ENCODE results near the gene CD40LG.
A peak's percentile ranks its signal among the peaks of the same experiment; 100 is the strongest.

The CD40LG gene

GRCh38 chrX:136652822-136653723 is 5.1 kb downstream of the CD40LG start:
- DNase-seq: no peak

GRCh38 chrX:136656361-136656964 is 8.5 kb downstream of the CD40LG start:
- DNase-seq: no peak

DNA sequence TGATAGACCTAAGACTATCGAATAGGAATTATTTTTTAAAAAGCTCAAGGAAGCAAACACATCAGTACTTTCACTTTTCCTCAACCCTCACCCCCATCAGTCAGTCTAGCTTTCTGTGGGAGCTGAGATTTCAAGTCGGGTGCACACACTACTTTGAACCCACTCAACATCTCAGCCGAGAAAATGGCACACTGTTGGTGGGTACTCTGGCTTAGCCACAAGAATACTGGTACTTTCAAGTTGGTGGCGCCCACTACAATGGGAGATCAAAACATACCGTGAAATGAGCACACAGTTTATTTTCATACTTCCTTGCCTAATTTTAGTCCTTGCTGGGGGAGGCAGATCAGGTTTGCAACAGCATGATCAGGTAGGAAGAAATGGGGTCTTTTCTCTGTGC is 10.2 kb downstream of the CD40LG start:
- no peak for DNase-seq

DNA sequence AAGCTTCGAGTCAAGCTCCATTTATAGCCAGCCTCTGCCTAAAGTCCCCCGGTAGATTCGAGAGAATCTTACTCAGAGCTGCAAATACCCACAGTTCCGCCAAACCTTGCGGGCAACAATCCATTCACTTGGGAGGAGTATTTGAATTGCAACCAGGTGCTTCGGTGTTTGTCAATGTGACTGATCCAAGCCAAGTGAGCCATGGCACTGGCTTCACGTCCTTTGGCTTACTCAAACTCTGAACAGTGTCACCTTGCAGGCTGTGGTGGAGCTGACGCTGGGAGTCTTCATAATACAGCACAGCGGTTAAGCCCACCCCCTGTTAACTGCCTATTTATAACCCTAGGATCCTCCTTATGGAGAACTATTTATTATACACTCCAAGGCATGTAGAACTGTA is 11.2 kb downstream of the CD40LG start:
- DNase-seq: no peak

DNA sequence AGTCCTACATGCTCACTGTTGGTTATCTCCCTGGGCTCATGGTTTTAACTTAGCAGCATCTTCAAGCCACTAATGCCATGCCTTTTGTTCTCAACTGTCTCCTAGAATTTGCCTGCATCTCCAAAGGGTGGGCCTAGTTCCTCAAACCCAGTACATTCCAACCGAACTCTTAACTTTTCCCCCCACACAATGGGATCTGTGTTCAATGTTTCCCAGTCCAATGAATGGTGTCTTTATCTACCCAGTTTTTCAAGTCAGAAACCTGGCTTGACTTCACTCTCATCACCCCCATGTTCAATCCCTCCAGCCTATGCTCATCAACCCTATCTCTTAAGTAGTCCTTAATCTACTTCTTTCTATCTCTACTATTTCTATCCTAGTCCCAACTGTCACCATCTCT is 12.9 kb downstream of the CD40LG start:
- DNase-seq: no peak

GRCh38 chrX:136662104-136662503 is 14.1 kb downstream of the CD40LG start:
- DNase-seq: no peak

- DNase-seq: no peak
These were observed 15.0 kb downstream of the CD40LG start for GRCh38 chrX:136662976-136663375.

- DNase-seq: peak; percentile 25
These were observed 17.4 kb downstream of the CD40LG start for GRCh38 chrX:136665258-136665900.

GRCh38 chrX:136666088-136666487 is 18.1 kb downstream of the CD40LG start:
- no peak for DNase-seq

DNA sequence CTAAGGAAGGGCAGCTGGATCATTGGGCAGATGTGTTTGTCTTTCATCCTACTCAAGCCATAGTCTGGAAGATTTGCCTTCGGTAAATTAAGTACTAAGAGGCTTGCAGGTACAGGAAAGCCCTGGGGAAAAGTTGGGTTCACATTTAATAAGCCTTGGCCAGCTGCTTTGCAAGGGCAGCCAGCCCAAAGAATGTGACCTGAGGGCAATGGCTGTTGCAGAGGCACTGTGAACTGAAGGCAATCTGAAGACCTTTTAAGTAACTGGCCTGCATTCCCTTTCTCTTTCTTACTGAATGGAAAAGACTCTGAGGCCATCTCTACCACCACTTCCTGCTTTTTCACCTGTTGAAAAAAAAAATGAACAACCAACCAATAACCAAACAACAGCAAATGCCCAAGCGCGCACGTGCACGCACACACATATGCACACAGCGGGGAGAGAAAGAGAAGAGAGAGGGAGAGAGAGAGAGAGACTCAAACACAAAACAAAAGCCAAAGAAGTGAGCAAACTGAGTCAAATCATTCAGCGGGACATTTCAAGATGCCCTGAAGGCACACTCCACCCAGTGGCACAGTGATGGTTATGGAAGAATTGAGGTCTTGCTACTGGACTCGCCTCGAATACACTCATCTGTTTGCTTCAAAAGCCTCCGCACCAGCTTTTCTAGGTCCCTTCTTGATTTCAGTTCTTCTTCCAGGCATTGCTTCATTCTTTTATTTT is 19.6 kb downstream of the CD40LG start:
- no peak for DNase-seq

- no peak for DNase-seq
These were observed 23.1 kb downstream of the CD40LG start for GRCh38 chrX:136671006-136671610.

- no peak for DNase-seq
These were observed 26.5 kb downstream of the CD40LG start for GRCh38 chrX:136674270-136674985.

DNA sequence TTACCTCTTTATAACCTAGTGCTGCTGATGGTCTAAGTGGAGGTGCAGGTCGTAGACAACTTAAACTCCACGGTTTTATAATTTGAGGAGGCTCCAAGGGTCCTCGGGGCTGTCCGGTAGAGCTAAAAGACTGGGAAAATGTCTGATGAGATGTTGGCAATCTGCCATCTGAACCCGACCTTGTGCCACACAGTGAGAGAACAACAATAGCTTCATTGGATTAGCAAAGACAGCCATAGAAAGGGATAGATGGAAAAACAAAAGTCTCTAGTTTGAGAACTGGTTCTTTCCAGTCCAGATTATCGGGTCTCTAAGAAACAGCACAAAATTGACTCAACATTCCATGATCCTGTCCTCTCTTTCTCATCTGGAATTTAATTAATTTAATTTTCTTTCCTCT is 31.6 kb downstream of the CD40LG start:
- DNase-seq: no peak

DNA sequence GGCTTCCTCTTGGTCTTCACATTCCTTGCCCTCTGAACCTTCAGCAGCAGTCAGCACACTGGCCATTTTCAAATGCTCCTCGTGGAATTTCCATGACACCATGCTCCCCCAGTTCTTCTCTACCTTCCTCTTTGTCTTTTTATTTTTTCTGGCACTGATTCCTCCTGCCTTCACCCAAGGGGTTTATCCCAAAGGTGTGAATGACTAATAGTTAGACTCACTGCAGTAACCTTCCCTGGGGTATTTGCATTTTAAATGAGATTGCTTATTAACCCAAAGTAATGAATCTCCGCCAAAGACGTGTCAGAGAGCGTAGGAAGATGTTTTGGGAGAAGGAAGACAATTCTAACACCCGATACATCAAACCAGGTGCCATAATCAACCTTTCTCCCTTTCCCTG is 36.2 kb downstream of the CD40LG start:
- DNase-seq: no peak

DNA sequence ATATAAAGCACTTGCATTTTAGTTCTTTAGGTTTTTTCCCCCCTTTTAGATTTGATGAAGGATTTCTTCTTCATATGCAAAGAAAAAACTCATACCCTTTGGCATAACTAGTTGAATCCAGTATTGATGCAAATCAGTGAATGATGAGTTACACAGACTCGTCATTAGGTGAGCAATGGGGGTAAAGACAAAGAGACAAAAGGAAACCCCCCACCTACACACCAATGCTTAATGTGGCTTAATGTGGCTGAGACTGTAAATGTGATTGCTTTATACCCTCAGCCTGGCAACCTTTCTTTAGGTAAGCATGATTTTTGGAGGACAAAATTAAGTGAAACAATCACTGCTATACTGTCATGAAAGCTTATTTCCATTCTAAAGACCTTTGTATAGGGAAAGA is 39.5 kb downstream of the CD40LG start:
- DNase-seq: no peak

DNA sequence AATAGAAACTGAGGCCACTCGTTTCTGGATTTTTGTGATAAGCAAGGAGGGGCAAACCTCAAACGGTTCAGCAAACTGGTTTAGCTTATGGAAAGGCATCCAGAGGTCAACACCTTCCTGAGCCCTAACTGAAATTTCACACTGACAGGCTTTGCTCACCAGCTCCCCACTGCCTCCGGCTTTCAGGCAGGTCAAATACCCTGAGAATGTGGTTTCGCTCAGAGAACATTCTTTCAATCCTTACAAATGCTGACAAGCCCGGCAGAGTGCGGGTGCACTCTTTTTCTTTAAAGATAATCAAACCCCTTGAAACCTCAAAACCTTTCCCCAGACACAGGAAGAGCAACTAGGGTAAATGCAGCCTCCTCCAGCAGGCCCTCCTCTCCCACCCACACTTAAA is 41.5 kb downstream of the CD40LG start:
- DNase-seq: no peak

DNA sequence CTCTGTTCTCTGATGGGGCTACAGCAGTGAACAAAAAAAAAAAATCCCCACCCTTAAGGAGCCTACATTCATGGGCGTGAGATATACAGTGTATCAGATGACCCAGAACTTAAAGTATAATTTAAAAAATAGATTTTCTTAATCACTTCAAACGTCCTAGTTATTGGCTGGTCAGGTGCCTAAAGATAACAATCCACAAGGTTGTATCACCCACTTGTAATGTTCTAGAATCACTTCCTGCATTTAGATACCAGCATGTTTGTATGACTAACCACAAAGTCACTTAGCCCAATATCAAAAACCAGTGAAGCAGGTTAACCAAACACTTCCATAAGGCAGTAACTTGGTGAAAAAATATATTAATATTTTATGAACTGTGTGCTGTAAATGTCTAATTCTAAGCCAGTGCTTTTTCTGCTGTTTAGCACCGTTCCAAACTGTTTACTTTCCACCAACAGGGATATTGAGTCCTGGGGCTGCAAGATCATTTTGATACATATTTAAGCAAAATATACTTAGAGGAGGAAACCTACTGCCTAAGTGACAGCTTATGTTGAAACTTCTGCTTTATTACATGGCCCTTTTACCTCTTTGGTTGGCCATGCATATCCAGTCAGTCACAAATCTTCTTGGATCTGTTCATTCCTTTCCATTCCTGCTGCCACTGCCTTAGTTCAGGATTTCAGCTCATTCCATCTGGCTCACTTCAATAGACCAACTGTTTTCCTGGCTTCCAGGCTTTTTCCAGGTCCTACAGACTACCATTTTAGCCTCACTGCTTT is 43.3 kb downstream of the CD40LG start:
- no peak for DNase-seq

DNA sequence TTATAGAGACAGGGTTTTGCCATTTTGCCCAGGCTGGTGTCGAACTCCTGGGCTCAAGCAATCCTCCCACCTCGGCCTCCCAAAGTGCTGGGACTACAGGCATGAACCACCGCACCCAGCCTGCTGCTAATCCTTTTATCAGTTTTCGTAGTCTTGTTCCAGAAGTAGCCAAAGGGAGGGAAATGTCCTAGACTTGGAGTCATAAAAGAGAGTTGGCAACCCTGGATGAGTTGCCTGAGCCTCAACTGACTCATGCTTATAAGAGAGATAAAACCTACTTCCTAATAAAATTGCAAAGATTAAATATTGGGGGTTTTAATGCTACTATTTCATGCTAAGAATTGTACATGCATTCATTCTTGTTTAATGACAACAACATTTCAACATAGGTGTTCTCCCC is 44.3 kb downstream of the CD40LG start:
- DNase-seq: no peak

DNA sequence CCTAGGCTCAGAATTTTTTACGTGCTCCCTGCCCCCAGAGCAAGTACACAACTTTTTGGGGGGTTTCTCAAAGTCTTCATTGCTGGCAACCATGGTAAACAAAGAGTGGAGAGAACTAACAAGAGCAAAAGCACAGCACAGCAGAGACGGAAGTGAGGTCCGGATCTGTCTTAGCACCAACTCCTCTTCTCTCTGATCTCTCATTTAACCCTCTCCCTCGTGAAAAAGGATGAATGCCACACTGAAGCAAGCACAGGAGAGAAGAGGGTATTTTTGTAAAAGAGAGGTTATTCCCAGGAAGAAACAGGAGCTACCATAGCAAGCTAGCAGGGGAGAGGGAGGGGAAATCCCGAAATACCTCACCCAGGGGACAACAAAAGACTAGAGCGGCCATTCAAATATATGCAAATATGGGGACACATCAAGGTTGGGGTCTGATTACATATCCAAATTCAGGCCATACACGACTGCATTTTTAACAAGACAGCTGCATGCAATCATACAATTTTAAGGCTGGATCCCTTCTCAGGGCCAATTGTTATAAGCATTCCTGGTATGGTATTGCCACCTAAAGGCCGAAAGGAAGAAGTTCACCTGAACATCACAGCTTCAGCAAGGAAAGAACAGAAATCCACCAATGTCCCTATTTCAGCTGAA is 46.6 kb downstream of the CD40LG start:
- peak; percentile 29 for DNase-seq

DNA sequence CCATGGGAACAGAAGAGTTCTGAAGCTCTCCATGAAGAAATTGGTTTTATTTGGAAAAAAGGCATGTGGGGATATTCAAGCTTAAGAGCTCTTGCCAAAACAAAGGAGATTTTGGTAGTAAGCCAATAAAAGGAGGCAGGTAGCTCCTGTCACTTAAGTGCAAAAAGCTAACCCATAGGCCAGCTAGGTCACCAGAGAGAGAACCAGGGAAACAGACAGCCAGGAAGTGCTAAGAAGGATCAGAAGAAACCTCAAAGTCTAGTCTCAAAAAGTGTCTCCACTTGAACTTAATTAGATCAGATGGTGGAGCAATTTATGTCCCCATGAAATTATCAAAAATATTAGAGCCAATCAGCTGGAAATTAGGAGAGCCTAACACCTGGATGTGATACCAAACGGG is 49.2 kb downstream of the CD40LG start:
- DNase-seq: no peak

DNA sequence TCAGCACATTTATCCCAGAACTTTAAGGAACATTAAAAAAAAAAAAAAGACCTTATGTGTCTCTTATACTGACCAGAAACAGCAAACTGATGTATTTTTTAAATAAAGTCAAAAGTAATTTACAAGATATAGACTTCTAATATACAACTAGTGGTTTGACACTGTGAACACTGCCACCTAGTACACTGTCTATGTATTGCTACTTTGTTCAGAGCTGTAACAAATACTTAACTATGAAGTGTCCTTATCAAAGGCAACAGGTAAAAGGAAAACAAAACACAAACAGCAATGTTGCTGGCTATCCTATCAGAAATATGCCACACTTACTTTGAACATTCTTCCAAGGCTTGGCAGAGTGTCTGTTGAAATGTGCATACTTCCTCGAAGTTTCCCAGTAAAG is 60.4 kb downstream of the CD40LG start:
- DNase-seq: no peak
